Stimulated activated CD8-positive, alpha-beta memory T cell treated with anti-CD3 and anti-CD28 coated beads, Interleukin-4, amount 100 ng/mL, for 24 hours (primary cell): Measurements from ENCODE around the gene CDH4.

Source experiments
- DNase-seq: peaks from one replicate; pipeline ENCODE4 v3.0.0-alpha.2; 2020; ENCODE audit warnings: low read depth

Gene CDH4

DNA sequence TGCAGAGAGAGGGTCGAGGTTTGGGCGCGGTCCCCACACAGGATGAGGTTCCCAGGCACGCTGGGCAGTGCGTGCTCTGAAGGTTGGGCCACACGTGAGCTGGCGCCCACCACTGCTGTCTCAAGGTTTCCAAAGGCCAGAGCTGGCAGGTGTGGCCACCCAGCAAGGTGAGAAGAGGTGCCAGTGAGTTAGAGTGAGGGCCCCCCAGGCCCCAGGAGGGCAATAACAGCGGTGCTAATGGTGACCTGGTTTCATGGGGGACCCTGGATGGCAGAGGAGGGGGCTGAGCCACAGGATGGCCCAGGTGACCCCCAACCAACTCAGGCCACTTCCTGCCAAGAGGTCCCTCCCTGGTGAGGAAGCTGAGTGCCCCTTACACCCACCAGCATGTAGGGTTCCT lies 628.6 kb downstream of the CDH4 start:
- no peak for DNase-seq

DNA sequence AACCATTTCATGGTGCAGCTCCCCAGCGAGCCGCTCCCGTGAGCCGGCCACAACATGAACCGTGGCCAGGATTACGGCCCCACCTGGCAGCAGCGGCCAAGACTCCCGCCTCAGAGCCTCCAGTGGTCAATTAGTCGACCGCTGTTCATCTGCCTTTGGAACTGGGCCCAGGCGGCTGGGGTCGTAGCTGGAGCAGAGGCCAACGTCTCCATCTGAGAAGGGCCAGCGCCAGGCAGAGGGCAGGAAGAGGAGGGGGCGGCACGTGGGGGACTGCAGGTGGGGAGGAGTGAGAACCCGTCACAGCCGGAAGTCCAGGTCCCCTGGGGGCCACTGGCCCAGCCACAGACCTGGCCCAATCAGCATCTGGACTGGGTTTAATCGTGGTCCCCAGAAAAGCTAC lies 629.4 kb downstream of the CDH4 start:
- no peak for DNase-seq

GRCh38 chr20:61881861-61882260 lies 629.8 kb downstream of the CDH4 start:
- DNase-seq, result no peak

DNA sequence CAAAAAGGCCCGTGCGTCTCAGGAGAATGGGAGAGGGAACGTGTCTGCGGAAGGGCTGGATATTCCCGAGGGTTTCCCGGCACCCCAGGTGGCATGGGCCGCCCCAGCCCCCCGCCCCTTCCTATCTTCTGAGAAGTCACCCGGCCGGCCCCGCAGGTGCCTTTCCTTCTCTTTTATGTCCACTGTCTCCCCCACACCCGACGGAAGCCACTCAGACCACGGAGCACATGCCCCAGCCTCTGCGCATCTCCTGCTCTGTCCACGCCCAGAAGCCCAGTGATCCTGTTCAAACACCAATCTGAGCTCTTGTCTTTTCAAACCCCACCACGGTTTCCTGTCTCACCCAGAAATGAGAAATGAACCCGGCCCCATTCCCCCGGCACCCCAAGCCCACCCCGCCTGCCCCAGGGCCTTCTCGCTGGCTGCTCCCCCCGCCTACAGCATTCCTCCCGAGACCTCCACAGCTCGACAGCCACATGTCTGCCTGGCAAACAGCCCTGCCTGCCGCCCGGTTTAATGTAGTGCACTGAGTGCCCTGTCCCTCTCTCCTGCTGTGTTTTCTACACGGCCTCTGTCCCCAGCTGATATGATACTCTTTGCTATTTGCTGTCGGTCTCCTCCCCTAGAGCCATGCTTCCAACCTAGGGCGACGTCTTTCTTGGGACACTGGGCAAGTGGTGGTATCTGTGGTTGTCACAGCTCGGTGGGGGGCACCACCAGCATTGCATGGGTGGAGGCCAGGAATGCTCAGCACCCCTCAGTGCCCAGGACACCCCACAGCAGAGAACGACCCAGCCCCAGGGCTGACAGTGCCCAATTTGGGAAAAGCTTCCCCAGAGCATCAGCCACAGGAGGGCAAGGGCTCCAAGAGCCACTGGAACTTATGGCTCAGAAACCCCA lies 630.9 kb downstream of the CDH4 start:
- no peak for DNase-seq

DNA sequence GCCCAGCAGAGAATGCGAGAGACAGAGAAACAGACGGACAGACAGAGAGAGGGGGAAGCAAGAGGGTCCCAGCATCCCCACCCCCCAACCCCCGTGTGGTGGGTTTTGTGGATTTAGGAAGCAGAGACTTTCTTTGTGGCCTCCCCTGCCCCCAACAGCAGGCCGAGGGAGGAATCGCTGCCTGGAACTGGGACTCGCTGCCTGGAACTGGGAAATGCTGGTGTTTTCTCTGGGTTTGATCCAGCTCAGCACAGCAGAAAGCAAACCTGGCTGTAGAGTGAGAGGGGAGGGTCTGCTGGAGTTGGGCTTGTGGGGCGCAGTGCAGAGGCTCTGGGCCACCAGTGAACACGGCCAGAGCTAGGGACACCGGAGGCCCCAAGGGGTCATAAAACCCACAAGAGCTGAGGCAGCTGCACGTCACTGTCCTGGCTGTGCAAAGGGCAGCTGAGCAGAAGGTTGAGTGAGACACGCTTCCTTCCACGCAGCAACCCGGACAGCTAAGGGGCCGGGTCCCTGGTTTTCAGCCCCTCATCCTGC lies 631.9 kb downstream of the CDH4 start:
- no peak for DNase-seq

GRCh38 chr20:61884571-61885389 lies 632.7 kb downstream of the CDH4 start:
- DNase-seq, result no peak

DNA sequence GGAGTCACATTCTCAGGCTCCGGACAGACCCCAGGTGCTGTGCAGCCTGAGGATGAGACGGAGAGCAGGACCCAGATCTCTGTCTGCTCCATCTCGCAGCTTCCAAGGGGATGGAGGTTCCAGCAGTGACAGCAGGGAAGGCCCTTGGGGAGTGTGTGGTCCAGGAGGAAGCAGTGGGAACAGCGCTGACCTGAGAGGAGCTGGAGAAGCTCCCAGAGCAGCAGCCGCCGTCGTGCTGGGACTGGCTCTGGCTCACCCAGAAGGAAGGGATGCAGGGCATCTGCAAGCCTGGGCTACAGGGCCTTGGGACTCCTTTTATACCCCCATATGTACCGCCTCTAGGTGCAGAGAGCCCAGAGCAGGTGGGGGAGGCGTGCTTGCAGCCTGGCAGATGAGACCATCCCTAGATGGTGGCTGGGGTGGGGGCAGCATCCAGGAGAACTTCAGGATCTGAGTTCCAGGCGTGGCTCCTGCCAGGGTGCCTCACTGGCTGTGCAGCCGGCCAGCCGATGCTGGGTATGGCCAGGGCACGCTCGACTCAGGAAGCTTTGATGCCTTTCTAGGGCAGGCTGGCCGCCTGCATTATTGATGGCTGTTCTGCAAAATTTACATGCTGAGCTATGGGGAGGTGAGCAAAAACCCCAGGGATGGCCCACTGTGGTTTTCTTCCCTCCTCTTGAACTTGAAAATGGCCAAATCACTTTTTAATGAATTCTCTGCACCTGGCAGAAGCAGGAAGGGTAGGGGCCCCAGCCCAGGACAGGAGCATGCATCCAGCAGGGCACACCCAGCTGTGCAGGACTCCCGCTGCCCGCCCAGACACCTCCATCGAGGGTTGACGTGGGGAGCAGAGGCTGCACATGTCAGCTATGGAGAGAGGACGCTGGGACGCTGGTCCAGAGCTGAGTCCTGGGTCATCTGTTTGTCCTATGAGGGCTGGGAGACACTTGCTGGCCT lies 634.0 kb downstream of the CDH4 start:
- DNase-seq, result no peak

- peak; percentile 13 for DNase-seq
Observed at GRCh38 chr20:61886721-61887595, 634.9 kb downstream of the CDH4 start.

DNA sequence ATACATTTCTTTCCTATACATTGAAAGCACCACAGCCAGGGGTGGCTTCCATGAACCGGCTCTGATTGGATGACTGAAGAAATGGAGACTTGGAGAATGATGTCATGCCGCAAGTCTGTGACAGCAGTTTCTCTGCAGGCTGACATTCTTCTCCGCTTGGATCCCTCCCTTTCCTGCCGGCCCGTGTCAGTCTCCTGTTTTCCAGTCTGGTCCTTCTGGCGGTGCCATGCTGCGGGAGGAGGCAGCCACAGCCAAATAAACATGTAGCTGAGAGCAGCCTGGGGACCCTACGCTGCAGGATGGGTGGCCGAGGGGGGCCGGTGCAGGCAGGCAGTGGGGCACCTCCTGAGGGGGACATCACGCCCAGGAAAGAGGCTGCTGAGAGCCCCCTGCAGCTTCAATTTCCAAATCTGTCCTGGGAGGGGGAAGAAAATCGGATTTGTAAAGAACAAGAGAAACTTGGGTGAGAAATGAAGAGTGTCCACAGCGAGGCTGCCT lies 635.6 kb downstream of the CDH4 start:
- no peak for DNase-seq

DNA sequence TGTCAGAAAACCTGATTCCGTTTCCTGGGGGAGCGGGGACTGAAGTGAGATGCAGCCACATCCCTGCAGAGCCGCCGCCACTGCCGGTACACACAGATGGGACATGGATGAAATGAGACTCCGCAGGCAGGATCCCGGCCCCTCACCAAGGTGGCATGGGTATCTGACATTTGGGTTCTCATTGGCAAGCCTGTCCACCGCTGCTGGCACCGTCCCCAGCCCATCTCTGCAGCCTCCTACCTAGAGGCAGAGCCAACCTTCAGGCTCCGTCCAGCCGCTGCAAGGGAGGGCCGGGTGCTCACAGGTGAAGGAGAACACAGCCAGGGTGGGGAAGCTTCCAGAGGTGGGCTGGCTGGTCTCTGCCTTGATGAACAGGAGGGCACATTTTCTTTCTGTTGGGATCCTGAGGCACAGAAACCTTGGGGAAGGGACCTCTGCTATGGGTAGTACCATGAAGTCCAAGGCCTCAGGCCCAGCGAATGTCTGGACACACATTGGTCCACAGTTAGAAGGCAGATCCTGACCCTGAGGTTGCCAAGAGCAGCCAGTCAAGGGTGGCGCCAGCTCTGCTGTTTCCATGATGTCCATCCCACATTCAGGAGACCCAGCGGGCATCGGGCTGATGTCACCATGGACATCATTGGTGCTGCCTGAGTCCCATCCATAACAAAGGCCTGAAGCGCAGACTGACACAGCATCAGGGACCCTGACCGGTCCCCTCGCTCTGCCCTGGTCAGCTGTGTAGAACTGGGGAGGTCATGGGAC lies 636.2 kb downstream of the CDH4 start:
- no peak for DNase-seq

- no peak for DNase-seq
Observed at GRCh38 chr20:61889659-61890058, 637.6 kb downstream of the CDH4 start.

GRCh38 chr20:61890210-61890609 lies 638.1 kb downstream of the CDH4 start:
- no peak for DNase-seq

DNA sequence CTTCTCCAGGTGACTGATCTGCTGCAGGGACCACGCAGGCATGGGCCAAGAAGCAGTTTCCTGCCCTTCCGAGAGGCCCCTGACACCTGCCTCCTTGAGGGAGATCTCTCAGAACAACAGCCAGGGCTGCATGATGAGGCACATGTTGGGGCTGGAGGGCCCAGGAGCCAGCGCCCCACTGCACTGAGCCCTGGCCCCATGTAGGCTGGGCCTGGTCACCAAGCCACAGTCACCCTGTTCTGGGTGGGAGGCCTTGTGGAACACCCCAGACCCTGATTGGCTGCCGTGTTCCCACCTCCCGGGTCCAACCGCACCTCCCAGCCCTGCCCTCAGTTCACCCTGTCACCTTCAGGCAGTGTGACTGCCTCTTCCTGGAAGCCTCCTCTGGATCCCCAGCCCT lies 639.4 kb downstream of the CDH4 start:
- no peak for DNase-seq

GRCh38 chr20:61891916-61892649 lies 640.0 kb downstream of the CDH4 start:
- DNase-seq, result no peak

- DNase-seq, result no peak
Observed at GRCh38 chr20:61895016-61895415, 643.0 kb downstream of the CDH4 start.

DNA sequence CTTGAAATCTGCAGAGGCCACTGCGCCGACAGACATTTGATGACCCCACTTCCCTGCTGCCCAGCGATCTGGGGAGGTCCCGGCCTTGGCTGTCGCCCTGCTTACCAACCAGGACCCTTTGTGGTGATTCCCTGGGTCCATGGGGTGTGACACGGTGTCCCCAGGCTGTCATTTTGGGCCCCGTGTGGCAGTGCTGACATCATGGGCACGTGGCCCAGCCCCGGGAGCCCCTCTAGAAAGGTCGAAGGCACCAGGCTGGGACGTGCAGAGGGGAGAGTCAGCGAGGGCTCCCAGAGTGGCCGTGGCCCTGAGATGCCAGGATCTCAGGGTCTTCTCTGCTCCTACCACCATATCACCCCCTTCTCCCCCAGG lies 643.6 kb downstream of the CDH4 start:
- no peak for DNase-seq

DNA sequence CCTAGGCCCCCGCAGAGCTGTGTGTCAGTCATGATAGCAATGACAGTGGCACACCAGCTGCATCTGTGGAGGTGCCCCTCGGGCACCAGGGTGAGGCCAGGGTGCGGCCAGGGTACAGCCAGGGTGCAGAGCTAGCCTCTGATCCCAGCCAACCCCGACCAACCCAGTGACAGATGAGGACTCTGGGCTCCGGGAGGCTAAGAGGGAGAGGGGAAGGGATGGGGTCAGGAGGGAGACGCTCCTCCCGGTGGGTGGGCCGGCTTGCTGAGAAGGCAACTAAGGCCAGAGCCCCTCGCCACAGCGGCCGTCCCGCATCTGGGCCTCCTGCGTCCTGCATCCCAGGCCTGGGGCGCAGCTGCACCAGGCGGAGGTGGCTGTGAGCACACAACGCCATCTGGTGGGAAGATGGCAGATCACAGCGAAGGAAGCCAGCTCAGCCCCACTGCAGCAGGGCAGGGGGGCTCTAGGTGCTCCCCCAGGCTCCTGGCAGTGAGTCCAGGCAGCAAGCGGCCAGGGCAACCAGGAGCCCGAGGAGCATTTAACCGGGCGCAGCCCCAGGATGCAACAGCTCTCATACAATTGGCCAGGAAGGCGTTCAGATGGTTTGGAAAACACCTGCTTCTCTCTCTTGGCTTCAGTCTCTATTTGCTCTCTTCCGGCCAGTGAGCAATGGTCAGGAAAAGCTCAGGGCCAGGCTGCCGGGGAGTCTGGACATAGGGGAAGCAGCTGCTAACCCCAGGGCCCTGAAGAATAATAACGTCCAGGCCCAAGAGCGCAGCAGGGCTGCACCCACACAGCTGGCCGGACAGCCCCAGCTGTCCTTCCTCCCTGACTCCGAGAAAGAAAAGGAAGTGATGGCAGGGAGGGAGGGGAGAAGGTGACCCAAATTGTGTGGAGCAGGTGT lies 644.2 kb downstream of the CDH4 start:
- DNase-seq, result no peak
